Measurements from ENCODE around the gene GLB1L.
"Not testable (repeated sequence)": the region's sequence is repeated elsewhere in the genome, so short reads cannot be mapped to it uniquely, and the experiment has no call there.

The GLB1L gene

DNA sequence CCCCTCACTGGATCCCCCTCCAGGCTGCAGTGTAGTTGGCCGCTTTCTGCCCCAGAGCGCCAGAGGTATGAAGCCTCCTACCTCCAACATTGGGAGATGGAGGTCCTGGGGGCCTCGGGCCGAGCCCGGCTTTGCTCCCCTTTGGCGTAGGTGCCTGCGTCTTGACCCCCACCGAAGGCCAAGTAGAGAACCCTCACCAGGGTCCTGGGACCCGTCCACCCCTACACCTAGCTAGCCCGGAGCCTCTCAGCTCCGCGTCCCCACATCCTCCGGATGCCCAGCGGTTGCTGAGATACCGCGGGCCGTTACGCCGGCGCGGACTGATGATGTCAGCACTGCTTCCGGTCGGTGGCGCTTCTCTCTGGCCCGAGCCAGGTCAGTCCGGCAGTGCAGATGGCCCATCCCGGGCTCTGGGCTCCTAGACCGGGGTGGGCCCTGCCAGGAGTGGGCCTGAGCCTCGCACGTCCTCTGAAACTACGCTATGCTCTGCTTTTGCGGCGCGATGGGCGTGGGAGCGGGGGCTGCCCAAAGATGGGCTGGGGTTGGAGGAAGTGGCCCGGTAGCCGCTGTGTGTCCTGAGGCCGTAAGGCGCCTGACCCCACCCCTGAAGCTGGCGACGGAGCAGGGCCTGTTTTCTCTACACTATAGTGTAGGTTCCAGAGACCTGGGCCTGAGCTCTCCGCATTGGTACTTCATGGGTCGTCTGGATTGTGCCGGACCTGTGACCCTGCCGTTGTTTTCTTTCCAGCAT, at the start of gene GLB1L, which contains the start of gene STK16:
GLB1L (minus strand) TSS at position 297 of the 751 bp plus-strand sequence. CDS start 1,871 bp downstream, outside the sequence.
STK16 (plus strand) TSS at position 332 of the 751 bp plus-strand sequence. CDS start 521 bp downstream, outside the sequence.
- DNase-seq: peak; percentile 87

DNA sequence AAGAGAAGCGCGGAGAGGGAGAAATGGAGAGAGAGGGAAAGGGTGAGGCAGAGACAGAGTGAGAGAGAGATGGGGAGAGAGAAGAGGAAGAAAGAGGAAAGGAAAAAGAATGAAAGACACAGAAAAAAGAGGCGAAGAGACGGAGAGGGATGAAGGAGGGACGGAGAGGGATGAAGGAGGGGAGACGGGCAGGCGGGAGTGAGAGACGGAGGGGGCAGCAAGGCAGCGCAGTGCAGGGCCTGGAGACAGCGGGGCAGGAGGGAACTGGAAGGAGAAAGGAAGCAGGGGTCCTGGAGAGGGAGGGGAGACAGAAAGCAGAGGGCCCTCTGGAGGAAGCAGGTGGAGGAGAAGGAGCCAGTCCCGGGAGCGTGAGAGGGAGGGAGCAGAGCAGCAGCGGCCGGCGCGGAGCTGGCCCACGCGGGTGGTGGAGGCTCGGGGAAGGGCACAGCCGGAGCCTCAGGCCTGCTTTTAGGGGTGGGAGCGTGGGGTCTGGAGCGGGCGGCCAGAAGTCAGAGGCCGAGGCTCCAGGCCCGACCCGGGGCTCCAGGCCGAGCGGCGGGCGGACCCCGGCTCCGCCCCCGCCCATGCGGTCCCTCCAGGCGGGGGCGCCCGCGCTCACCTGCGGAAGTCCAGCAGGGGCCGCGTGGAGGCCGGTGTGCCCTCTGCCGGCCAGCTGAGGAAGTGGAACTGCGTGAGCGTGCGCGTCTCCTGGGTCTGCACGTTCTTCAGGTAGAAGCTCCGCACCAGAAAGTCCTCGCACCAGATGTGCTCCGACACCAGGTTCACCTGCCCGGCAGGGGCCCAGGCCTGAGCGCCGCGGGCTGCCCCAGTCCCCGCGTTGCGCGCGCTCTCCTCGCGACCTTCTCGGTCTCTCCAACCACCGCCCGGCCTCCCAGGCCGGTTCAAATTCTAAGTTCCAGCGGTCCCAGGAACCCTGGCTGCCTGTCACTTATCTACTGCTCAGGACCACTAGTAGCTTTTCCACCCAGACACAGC, 49.4 kb upstream of the GLB1L start:
- DNase-seq: peak; percentile 82

DNA sequence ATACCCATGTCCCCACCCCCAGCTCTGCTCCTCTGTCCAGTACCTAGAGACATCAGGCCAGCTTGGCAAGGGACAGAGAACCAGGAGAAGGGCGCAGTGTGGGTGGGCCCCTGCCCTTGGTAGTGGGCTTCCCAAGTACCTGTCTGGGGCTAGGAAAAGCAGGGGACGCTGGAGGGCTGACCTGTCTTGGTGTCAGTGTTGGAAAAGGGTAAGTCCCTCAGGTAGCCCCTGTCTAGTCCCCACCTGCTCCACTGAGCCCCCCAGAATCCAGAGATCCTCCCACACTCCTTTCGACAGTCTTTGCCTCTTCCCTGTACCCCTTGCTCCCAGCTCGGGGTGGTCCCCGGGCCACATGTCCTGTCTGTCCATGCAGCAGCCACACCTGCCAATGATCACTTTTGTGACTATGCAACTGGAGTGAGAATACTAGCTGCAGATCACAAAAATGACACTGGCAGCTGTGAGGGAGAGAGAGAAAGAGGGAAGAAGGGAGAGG, 48.5 kb upstream of the GLB1L start:
- DNase-seq: no peak

DNA sequence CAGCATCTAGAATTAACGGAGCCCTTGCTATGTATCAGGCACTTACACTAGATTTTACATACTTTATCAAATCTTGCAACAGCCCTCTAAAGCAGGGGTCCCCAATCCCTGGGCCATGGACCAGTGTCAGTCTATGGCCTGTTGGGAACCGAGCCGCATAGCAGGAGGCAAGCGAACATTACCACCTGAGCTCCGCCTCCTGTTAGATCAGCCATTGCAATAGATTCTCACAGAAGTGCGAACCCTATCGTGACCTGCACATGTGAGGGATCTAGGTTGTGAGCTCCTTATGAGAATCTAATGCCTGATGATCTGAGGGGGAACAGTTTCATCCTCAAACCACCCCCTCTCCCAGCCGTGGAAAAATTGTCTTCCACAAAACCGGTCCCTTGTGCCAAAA, 47.4 kb upstream of the GLB1L start:
- DNase-seq: no peak

DNA sequence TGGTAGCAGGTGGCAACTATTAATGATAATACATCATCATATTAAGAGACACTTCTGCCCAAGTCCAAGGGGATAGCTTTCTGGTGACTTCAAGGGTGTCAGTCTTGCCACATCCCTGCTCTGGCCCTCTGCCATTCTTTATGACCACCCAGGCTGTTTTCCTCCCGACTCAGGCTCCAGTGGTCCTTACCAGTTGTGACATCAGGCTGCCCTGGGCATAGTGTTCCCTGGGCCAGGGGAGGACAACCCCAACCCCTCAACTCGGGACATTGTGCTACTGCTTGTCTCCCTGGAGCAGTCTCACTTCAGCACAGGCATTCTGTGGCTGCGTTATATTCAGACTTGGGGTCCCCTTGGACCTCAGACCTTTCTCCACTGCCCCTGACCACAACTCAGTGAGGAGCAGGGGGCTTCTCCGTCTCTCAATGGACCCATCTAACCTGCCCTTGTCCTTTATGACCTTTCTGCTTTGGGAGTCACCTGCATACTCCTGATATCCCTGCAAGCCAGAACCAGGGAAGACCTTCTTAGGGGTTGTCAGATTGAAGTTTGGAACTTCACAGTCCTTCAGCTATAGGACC, 46.8 kb upstream of the GLB1L start:
- no peak for DNase-seq

DNA sequence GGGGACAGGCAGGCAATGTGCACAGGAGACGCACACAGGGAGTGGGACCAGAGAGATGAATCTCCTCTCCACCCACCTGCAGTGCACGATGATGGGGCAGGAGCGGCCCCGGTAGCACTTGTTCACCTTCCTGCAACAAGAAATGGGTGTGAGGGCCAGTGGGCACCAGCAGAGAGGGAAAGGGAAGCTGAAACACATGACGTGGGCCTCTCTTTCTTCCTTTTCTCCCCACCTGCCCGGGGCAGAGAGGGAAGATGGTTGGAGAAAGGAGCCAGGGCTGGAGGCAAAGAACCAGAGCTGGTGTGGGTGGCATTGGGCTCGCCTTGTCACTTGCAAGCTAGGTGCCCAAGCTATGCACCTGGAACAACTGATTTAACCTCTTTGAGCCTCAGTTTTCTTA, 46.1 kb upstream of the GLB1L start:
- no peak for DNase-seq

DNA sequence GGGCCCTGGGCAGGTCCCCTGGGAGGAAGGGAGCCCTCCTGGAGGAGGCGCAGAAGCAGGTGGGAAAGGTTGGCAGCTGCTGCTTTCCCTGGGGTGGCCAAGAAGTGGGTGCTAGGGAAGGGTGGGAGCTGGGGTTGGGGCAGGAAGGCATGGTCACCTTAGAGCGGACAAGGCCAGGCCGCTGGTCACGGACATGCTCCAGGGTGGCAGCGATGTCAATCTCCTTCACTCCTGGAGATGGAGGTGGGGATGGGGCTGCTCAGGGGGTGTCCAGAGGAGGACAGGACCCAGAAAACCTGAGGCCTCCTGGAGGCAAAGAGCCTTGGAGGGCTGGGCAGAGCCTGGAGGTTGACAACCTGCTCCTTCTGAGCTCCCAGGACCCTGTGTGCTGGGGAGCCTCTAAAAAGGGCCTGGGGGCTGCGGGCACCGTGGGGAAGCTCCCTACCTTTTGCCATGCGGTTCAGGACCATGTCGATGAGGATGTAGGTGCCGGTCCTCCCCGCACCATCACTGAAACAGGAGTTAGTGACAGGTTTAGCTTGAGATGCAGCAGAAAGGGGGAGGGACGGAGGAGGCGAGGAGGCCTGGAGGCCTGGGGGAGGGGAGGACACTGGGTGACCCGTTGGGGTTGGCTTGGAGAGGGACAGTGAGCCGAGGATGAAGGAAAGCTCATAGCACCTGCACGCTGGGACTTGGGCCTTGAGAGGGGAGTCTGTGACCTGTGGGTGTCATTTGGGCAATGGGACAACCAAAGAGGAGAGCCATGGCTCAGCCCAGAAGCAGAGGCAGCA, 45.3 kb upstream of the GLB1L start:
- DNase-seq: no peak

DNA sequence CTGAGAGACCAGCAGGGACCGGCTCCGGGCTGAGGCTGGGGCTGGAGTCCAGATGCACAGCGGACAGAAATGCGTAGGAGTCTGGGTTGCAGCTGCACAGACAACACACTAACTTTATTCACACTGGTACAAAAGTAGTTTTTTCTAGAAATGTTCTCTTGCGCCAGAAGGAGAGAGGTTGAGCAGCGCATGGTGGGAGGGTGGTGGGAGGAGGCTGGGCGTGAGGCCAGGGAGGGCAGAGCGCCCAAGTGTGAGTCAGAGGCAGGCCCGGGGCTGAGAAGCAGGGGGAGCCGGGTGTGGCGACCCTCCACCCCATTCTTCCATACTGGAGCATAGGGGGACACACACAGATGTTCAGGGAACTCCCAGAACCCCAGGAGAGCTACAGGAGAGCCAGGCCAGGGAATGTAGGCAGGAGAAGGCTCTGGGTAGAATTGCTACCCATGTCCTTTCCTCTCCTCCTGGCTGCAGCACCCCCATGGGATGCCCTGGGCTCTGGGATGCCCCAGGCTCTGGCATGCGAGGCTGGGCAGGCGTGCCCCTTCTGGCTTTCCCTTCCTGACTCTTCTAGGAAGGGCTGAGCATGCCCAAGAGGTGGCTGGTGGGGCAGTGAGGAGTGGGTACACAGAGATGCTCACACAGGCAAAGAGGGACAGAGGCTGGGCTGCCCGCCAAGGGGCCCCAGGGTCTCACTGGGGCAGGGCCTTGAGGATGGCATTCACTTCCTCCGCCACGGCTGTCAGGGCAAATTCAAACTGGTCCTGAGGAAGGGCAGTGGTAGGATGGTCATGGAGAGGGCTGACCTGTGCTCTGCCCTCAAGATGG, 44.5 kb upstream of the GLB1L start:
- no peak for DNase-seq

DNA sequence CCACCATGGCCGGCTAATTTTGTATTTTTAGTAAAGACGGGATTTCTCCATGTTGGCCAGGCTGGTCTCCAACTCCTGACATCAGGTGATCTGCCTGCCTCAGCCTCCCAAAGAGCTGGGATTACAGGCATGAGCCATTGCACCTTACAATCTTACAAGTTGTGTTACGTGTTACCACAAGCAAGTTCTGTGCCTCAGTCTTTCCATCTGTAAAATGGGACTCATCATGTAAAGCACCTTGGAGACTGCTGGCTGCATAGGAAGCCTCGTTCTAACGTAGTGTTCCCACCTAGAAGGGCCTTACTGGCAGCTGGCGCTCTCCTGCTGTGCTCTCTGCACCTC, 43.9 kb upstream of the GLB1L start:
- DNase-seq: no peak

DNA sequence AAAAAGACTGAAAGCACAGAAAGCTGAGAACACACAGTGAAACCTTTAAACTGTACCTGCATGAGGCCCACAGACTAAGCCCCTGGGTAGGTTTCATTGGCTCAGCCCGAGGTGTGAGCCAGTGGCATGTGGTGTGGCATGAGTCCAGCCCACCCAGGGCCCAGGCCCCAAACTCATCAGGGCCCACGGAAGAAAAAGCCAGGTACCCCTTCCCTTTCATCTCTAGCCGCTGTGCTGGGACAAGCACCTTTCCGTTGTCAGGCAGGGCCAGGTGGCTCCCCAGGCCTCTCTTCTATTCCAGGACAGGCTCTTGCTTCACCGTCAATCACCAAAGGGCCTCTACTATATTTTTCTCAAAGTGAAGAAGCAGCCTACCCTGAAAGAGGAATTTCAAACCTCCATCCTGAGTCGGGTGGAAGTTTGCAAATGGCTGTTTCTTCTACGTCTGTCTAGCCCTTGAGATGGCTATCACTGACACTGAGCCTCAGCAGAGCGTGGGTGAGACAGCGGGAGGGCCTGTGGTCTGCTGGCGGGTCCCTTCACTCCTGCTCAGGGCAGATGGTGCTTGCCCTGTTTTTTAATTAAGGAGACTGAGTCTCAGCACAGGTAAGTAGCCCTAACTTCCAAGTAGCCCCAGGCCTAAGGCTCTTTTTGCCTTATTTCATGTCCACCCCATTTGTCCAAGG, 42.5 kb upstream of the GLB1L start:
- DNase-seq: no peak

DNA sequence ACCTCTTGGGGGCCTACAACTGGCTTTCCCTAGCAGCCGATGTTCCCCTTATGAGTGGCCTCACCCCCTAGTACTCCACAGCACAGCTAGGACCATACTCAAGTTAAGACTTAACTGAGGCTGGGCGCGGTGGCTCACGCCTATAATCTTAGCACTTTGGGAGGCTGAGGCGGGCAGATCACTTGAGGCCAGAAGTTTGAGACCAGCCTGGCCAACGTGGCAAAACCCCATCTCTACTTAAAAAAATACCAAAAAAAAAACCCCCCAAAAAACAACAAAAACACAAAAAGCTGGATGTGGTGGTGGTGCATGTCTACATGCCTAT, 41.8 kb upstream of the GLB1L start:
- not testable (repeated sequence) for DNase-seq

DNA sequence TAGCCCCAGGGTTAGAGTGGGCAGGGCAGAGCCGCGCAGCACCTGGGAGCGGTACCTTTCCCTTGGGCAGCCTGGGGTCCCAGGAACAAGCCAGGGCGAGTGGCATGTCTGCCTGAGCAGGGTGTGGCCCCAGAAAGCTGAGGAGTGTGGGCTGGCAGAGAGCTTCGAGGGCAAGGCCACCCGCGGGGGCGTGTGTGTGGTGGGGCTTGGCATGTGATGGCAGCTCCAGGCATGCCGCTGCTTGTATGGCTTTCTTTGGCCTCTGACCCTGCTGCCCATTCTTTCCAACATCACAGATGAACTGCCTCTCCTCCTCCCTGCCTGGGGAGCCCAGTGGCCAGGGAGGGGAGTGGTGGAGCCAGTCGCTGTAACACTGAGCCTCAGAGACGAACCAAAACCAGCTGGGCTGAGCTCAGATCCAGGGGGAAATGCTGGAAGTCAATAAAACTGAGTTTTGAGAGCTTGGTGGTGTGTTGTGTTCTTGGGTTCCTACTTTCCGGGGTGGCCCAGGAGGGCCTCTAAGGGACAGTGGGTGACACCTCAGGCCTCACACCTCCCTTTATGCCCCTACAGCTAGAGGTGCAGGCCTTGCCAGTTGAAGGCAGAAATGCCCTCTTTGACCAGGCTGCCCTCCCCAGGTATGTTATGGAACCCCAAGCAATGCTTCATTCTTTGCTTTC, 41.3 kb upstream of the GLB1L start:
- no peak for DNase-seq

DNA sequence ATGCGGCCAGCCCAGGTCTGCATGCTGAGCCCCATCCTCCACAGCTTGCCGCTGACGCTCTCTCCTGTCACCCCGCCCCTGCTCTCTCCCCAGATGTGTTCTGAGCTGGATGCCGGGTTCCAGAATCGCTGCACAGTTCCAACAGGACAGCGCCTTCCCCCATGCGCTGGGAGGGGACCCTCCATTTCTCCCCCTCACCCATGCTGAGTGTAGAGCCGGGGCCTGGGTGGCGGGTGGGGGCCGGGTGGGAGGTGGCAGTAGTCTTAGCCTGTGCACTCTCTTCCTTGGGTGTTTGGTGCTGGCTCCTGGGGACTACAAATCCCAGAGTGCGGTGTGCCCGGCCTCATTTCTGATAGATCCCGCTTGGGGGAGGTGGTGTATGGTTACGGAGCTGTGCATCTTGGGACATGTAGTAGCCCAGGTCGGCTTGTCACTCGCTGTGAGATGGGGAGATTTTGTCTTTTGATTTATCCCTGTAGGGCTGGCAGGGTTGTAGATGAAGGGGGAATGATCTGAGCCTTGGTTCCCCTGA, 40.7 kb upstream of the GLB1L start:
- no peak for DNase-seq

DNA sequence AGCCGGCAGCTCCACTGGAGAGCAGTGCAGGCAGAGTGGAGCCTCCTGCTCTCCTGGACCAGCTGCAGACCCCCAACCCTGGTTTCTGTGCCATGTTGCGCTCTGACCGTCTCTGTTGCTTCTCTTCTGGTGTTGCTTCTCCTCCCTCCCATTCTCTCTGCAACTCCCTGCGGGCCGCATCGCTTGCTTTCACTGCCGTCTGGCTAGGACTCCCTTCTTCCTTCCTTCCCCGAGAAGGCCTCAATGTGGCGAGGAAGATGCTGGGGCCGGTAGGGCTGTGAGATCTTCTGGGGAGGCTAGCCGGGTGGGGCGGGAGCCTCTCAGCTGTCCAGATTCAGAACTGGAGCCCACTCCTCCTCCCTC, 40.1 kb upstream of the GLB1L start:
- no peak for DNase-seq

DNA sequence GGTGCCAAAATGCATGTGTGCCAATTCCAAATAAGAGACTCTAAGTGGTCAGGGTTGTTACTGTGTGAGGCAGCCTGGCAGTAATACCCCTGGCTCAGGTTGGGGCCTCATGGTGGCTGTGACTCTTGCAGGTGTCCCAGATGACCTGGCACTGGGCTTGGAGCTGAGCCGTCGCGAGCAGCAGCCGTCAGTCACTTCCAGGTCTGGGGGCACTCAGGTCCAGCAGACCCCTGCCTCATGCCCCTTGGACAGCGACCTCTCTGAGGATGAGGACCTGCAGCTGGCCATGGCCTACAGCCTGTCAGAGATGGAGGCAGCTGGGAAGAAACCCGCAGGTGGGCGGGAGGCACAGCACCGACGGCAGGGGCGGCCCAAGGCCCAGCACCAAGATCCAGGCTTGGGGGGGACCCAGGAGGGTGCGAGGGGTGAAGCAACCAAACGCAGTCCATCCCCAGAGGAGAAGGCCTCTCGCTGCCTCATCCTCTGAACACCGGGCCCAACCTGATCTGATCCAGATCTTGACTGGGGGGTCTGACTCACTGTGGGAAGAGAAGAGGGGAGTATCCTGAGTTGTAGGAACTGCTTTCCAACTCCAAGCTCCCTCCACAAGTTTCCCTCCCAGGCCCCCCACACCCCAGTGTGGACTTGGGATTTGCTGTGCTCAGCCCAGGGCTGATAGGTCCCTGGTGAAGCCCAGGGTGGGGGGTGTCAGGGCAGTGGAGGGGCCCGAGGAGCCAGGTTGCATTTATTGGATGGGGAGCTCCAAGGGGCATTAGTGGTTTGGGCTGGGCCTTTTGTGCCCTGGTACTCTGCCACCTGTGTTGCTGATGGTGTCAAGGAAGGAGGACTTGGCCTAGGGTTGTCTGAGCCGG, 39.5 kb upstream of the GLB1L start:
- no peak for DNase-seq

DNA sequence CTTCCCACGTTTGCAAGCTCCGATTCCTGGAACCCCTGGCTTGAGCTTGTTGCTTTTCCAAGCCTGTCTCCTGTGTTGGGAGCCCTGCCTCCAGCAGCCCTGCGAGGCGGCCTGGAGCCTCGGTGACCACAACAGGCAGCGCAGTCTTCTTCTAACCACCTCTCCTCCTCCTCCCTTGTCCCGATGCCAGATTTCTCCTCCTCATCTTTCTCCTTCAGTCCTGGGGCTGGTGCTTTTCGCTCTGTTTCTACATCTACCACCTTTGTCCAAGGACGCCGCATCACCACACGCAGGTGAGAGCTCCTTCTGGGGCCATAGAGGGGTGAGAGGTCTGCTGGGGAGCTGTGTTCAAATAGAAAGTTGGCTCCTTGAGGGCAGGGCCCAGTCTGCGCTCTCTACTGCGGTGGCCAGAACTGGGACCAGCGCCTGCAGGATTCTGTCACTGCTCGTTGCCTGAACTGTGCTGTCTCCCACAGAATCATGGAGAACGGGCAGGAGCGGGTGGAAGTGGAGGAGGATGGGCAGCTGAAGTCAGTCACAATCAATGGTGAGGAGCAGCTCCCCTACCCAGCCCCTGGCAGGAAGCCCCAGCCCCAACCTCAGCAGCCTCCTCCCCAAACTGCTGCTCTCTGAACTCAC, 37.8 kb upstream of the GLB1L start:
- DNase-seq: no peak

DNA sequence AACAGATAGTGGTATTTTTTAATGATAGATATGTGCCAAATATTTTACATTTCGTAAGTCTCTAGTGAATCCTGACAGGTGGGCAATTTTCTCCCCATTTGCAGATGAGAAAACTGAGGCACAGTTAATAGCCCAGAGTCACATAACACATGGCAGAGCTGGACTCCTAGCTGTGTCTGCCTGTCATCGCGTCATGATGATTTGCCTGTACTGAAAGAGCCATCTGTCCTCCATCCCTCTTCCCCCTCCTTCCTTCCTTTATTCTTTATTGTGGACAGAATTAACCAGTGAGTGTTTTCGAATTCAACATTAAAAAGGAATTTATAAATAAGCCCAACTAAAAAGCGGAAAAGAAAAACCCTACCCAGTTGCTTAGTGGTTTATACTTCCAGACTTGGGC, 37.1 kb upstream of the GLB1L start:
- DNase-seq: no peak

DNA sequence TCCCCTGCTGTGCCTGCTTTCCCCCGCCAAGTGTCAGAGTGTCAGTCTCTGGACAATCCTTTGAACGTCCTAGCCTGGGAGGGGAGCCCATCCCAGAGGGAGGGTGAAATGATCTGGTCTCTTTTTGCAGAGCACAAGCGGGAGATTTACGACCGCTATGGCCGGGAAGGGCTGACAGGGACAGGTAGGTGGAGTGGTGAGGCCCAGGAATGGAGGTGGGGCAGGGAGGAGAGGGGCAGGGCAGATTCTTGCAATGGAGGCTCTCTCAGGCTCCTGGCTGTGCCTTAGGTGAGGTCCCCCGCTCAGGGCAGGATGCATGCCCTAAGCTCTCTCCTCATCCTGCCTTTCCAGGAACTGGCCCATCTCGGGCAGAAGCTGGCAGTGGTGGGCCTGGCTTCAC, 36.3 kb upstream of the GLB1L start:
- no peak for DNase-seq

DNA sequence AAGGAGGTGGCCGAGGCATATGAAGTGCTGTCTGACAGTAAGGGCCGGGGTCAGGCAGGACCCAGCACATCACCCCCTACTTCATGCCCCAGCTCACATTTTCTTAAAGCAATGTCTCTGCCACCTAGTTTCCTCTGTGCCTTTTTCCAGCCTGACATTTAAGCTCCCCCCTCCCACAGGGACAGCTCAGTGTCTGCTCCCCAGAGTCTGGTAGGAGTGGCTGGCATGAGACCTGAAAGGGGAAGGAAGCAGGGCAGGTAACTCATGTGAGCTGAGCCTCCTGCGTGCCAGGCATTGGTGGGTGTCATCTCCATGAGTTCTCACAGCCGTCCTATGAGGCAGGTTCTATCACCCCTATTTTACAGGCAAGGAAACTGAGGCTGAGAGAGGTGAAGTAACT, 35.4 kb upstream of the GLB1L start:
- no peak for DNase-seq
